ENCODE measurements around the gene CEP20.
"Not testable (repeated sequence)": the region's sequence is repeated elsewhere in the genome, so short reads cannot be mapped to it uniquely, and the experiment has no call there.

The CEP20 gene

DNA sequence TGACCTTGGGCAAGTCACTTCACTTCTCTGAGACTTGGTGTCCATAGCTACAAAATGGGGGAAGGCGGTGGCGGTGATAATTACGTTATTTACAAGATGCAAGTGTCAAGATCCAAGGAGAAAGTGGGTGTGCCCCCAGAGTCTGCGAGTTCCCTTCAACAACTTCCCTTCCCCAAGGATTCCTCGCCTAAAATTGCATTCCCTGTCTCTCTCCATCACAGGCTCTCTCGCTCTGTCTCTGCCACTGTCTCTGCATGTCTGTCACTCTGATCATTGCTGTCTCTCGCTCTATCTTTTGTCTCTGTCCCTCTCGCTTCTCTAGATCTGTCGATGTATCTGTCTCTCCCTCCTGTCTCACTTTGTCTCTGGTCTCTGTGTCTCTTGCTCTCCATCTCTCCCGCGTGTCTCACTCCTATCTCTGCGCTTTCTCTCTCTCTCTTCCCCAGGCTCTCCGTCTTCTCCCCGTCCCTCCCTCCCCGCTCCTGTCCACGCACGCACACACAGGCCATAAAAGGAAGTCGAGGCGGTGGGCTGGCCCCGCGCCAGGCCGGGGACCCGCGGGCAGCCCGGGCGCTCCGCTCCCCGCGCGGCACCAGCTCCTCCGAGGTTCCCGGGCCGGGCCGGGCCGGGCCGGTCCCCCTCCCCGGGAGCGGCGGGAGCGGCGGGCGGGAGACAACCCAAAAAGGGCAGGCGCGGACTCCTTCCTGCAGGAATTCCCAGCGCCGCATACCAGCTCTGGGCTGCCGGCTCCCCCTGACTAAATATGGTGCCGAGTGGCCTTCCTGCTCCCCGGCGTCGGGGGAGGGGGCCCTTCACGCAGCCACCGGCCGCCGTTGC, 30.5 kb downstream of the CEP20 start:
- H3K4me3 Mint-ChIP-seq = peak overlapping the region; percentile 62 to 75
- peak in 1 of 2 donors; percentile 36 for ATAC-seq (replicated peaks)
- no peak for DNase-seq
- H3K27me3 Mint-ChIP-seq = peaks cover 25 to 57% of the 10 kb centered on the region in 2 donors
- H3K9me3 Mint-ChIP-seq = no peaks in the 10 kb centered on the region
- H3K36me3 Mint-ChIP-seq = no peaks in the 10 kb centered on the region
- peaks cover 17 to 26% of the 10 kb centered on the region in 2 donors for H3K4me1 Mint-ChIP-seq
- no peak overlapping the region for H3K27ac Mint-ChIP-seq

DNA sequence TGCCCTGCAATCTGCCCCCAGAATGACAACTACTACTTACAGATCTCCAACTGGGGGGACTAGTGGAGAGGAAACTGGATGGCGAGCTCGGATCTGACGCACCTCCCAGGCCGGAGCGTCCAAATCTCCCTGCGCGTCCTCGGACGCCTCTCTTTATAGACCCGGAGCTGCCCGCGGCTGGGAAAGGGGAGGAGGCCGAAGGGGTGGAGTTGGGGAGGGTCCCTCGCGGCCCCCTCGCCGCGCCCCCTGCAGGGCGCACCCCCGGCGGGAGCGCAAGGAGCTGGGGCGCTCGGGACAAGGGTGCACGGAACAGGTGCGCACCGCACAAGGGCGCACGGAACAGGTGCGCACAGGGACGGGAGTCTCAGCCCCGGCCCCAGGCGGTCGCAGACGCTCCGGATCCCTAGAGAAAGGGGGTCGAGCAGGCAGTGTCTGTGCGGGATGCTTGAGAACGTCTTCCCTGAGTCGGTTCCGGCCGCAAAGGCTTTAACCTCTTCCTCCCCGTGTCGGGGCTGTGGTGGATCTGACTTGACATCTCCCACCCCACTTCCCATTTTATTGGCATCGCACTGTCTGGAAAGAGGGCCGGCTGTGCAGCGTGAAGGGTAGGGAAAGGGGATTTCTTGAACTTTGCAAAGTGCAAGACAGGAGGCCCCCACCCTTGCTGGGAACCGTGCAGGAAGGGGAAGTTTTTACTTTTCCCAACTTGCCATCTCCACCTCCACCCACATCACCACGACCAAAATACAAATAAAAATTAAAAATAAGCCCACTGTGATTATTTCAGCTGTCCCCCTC, 31.3 kb downstream of the CEP20 start, which contains the start of gene MYH11:
MYH11 (minus strand) TSS at position 128 of the 798 bp plus-strand sequence. CDS start 18,776 bp downstream, outside the sequence.
- DNase-seq (no peak), ATAC-seq (replicated peaks) (no peak)
- peaks cover 25 to 57% of the 10 kb centered on the region in 2 donors for H3K27me3 Mint-ChIP-seq
- H3K4me3 Mint-ChIP-seq = peak within 1 kb of the TSS; percentile 62 to 75
- peak within 1 kb of the TSS; percentile 5 for H3K27ac Mint-ChIP-seq
- no peaks in the 10 kb centered on the region for H3K36me3 Mint-ChIP-seq
- no peaks in the 10 kb centered on the region for H3K9me3 Mint-ChIP-seq
- H3K4me1 Mint-ChIP-seq = peaks cover 17 to 26% of the 10 kb centered on the region in 2 donors

GRCh38 chr16:15856182-15856581, 32.2 kb downstream of the CEP20 start:
- no peak for DNase-seq
- no peak overlapping the region for H3K4me3 Mint-ChIP-seq
- peaks cover 25 to 57% of the 10 kb centered on the region in 2 donors for H3K27me3 Mint-ChIP-seq
- H3K4me1 Mint-ChIP-seq = peaks cover 17 to 26% of the 10 kb centered on the region in 2 donors
- no peak overlapping the region for H3K27ac Mint-ChIP-seq
- no peaks in the 10 kb centered on the region for H3K9me3 Mint-ChIP-seq
- H3K36me3 Mint-ChIP-seq = no peaks in the 10 kb centered on the region
- ATAC-seq (replicated peaks) = no peak

GRCh38 chr16:15855704-15856003, 32.7 kb downstream of the CEP20 start:
- ATAC-seq (replicated peaks) (peak; percentile 65 to 85), DNase-seq (no peak)
- H3K9me3 Mint-ChIP-seq = no peaks in the 10 kb centered on the region
- no peaks in the 10 kb centered on the region for H3K36me3 Mint-ChIP-seq
- H3K27me3 Mint-ChIP-seq = peaks cover 25 to 57% of the 10 kb centered on the region in 2 donors
- H3K4me1 Mint-ChIP-seq = peaks cover 17 to 26% of the 10 kb centered on the region in 2 donors
- H3K27ac Mint-ChIP-seq = no peak overlapping the region
- peak overlapping the region; percentile 22 to 49 for H3K4me3 Mint-ChIP-seq

- no peaks in the 10 kb centered on the region for H3K36me3 Mint-ChIP-seq
- no peak overlapping the region for H3K27ac Mint-ChIP-seq
- peaks cover 25 to 57% of the 10 kb centered on the region in 2 donors for H3K27me3 Mint-ChIP-seq
- ATAC-seq (replicated peaks) = peak; percentile 9 to 12
- no peaks in the 10 kb centered on the region for H3K9me3 Mint-ChIP-seq
- no peak overlapping the region for H3K4me3 Mint-ChIP-seq
- peaks cover 17 to 26% of the 10 kb centered on the region in 2 donors for H3K4me1 Mint-ChIP-seq
- DNase-seq = no peak
Measured at GRCh38 chr16:15854906-15855703, 33.3 kb downstream of the CEP20 start.

GRCh38 chr16:15854061-15854460, 34.3 kb downstream of the CEP20 start:
- no peaks in the 10 kb centered on the region for H3K36me3 Mint-ChIP-seq
- H3K4me3 Mint-ChIP-seq = no peak overlapping the region
- H3K27me3 Mint-ChIP-seq = peaks cover 21 to 57% of the 10 kb centered on the region in 2 donors
- peaks cover 17 to 26% of the 10 kb centered on the region in 2 donors for H3K4me1 Mint-ChIP-seq
- H3K27ac Mint-ChIP-seq = no peak overlapping the region
- H3K9me3 Mint-ChIP-seq = no peaks in the 10 kb centered on the region
- no peak for ATAC-seq (replicated peaks)
- DNase-seq = no peak

- ATAC-seq (replicated peaks) = no peak
- Mint-ChIP-seq H3K27ac (no peak overlapping the region), H3K27me3 (peaks cover 21 to 58% of the 10 kb centered on the region in 2 donors), H3K36me3 (no peaks in the 10 kb centered on the region), H3K4me1 (peaks cover 17 to 25% of the 10 kb centered on the region in 2 donors), H3K4me3 (no peak overlapping the region), H3K9me3 (no peaks in the 10 kb centered on the region)
- DNase-seq = no peak
Measured at GRCh38 chr16:15853021-15853420, 35.4 kb downstream of the CEP20 start.

GRCh38 chr16:15850555-15850954, 37.8 kb downstream of the CEP20 start:
- H3K4me1 Mint-ChIP-seq; ATAC-seq (replicated peaks); H3K4me3 Mint-ChIP-seq; H3K9me3 Mint-ChIP-seq; H3K27ac Mint-ChIP-seq; DNase-seq; H3K36me3 Mint-ChIP-seq: not testable (repeated sequence)
- H3K27me3 Mint-ChIP-seq = peaks cover 11 to 39% of the 10 kb centered on the region in 2 donors

DNA sequence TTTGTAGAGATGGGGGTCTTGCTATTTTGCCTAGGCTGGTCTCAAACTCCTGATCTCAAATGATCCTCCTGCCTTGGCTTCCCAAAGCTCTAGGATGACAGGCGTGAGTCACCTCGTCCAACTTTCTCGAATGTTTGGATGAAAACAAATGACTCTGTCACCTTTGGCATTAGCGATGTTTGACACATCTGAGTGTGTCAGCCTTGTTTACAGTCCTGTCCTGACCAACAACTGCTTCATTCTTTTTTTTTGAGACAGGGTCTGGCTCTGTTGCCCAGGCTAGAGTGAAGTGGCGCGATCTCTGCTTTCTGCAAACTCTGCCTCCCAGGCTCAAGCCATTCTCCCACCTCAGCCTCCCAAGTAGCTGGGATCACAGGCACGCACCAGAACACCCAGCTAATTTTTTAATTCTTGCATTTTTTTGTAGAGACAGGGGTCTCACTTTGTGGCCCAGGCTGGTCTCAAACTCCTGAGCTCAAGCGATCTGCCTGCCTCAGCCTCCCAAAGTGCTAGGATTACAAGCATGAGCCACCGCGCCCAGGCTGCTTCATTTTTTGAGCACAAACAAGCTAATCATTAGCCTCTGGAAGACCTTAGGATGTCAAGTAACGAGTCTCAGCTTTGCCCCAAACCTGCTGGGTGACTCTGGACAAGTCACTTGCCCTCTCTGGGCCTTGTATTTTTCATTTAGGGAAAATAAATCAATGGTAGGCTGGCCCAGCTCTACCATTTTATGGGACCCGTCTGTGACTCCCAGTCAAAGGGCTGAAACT, 39.0 kb downstream of the CEP20 start:
- H3K9me3 Mint-ChIP-seq = no peaks in the 10 kb centered on the region
- no peaks in the 10 kb centered on the region for H3K36me3 Mint-ChIP-seq
- DNase-seq (no peak), ATAC-seq (replicated peaks) (no peak)
- H3K27me3 Mint-ChIP-seq = peaks cover 14 to 29% of the 10 kb centered on the region in 2 donors
- no peak overlapping the region for H3K4me3 Mint-ChIP-seq
- H3K4me1 Mint-ChIP-seq = no peaks in the 10 kb centered on the region
- H3K27ac Mint-ChIP-seq = no peak overlapping the region

- H3K4me1 Mint-ChIP-seq = no peaks in the 10 kb centered on the region
- H3K27ac Mint-ChIP-seq = no peak overlapping the region
- peaks cover 9 to 18% of the 10 kb centered on the region in 2 donors for H3K27me3 Mint-ChIP-seq
- no peaks in the 10 kb centered on the region for H3K9me3 Mint-ChIP-seq
- ATAC-seq (replicated peaks) (no peak), DNase-seq (no peak)
- H3K4me3 Mint-ChIP-seq = no peak overlapping the region
- H3K36me3 Mint-ChIP-seq = no peaks in the 10 kb centered on the region
Measured at GRCh38 chr16:15847611-15848175, 40.7 kb downstream of the CEP20 start.

GRCh38 chr16:15846510-15846909, 41.9 kb downstream of the CEP20 start:
- DNase-seq = no peak
- Mint-ChIP-seq H3K27me3 (peaks cover 9 to 18% of the 10 kb centered on the region in 2 donors), H3K36me3 (no peaks in the 10 kb centered on the region), H3K9me3 (no peaks in the 10 kb centered on the region), H3K4me3 (no peak overlapping the region), H3K4me1 (no peaks in the 10 kb centered on the region), H3K27ac (no peak overlapping the region)
- no peak for ATAC-seq (replicated peaks)

DNA sequence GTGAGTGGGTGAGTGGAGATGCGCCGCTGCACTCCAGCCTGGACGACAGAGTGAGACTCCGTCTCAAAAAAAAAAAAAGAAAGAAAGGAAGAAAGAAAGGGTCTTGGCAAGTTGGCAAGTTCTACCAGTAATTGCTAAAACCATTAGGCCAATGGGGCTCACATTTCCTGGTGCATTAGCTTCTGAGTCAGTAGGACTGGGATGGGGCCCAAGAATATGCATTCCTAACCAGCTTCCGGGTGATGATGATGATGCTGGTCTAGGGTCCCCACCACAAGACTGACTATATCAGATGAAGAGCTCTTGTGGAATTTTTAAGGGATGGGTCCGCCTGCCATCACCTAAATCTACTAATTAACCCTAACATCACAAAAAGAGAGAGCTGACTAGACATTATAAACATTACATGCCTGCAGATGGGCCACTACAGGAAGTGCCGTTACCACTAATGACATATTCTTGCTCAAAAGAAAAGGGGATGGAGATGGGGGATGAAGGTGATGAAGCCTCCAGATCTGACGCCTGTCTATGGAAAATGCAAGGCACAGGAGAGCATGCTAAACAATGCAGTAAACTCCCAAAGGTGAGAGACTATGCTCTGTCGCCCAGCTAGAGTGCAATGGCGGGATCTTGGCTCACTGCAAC, 44.6 kb downstream of the CEP20 start:
- no peaks in the 10 kb centered on the region for H3K36me3 Mint-ChIP-seq
- ATAC-seq (replicated peaks) = no peak
- no peak overlapping the region for H3K27ac Mint-ChIP-seq
- H3K4me1 Mint-ChIP-seq = no peaks in the 10 kb centered on the region
- H3K9me3 Mint-ChIP-seq = no peaks in the 10 kb centered on the region
- no peak for DNase-seq
- peaks cover 10 to 12% of the 10 kb centered on the region in 2 donors for H3K27me3 Mint-ChIP-seq
- H3K4me3 Mint-ChIP-seq = no peak overlapping the region

DNA sequence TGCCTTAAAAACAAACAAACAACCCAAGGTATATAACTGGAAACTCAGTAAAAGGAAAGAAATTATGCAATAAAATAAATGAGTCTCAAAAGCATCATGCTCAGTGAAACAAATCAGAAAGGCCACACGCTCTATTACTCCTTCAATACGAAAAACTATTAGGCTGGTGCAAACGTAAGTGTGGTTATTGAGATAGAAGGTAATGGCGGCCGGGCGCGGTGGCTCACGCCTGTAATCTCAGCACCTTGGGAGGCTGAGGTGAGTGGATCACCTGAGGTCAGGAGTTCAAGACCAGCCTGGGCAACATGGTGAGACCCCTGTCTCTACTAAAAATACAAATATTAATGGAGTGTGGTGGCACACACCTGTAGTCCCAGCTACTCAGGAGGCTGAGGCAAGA, 49.2 kb downstream of the CEP20 start:
- not testable (repeated sequence) for H3K9me3 Mint-ChIP-seq; ATAC-seq (replicated peaks); H3K36me3 Mint-ChIP-seq; H3K27me3 Mint-ChIP-seq; DNase-seq; H3K27ac Mint-ChIP-seq; H3K4me1 Mint-ChIP-seq; H3K4me3 Mint-ChIP-seq
